Subcutaneous preadipocyte (primary cell): Measurements from ENCODE around the gene SERPINB13. TPM values are rescaled to one million over a fixed set of nuclear protein-coding genes. Genes with fewer than 3 reads are reported as not detected.

Experiments used
- total RNA-seq: library from RNA; depleted of rRNA; stranded (reverse); fragments of >200 nt; gene quantifications from 2 replicates; pipeline ENCODE4 v1.2.3, GENCODE V29; 2012

Gene SERPINB13
- not detected in 2 replicates for total RNA-seq

GRCh38 chr18:63586966-63587365 is at the start of gene SERPINB13:
TSS of gene SERPINB13 (plus strand) at chr18:63587343. CDS start at chr18:63588668, 1,325 bp downstream.

DNA sequence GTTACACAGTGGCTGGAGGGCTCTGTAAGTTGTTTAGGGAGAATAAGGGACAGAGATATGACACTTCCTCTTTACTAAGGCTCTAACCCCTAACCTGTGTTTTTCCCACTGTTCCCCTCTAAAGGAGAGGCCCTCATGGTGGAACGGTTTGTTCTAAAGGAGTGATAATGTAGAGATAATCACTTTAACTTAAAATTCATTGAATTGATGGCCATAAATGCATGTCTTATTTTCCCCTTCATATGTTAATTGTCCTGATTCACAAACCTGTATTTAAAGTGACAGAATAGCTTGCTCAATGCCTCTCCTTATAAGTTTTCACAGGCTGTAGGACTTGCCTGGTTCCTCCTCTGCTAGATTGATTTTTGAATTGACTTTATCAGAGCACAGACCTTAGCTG is 45.1 kb upstream of the SERPINB13 start, which contains the start of gene SERPINB12:
TSS of gene SERPINB12 (plus strand) at position 301 of the 400 bp plus-strand sequence. CDS start 13,791 bp downstream, outside the sequence.

DNA sequence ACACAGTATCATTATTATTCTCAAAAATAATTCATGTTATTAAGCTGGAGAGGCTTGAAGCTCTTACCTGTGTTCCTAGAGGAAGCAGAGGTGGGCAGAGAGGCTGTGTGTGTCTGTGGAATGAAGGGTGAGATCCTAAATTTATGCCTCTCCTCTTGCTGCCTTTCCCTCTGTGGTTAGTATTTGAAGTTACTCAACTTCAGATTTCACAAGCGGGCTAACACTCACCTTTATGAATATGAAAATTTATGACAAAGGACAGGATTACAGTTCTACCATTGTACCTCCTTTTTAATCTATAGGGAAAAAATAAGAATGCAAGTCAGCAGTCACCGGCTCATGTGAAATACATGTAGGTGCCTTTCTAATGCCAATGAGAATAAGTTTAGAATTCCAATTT is 57.0 kb downstream of the SERPINB13 start, which contains the start of gene SERPINB4:
TSS of gene SERPINB4 (minus strand) at position 115 of the 400 bp plus-strand sequence. CDS start 679 bp downstream, outside the sequence.

Other genes starting within 250 kb of the SERPINB13 start
- 27.4 and 27.6 TPM in 2 replicates for gene KDSR, start 220.1 kb upstream of the SERPINB13 start, total RNA-seq
- 30.1 and 37.7 TPM in 2 replicates for gene VPS4B, start 164.9 kb upstream of the SERPINB13 start, total RNA-seq
- gene SERPINB5, start 110.4 kb upstream of the SERPINB13 start, total RNA-seq: not detected in 2 replicates
- gene SERPINB12, start 45.0 kb upstream of the SERPINB13 start, total RNA-seq: not detected in 2 replicates
- under 0.01 TPM in 1 of 2 replicates, not detected in the other for gene SERPINB4, start 56.9 kb downstream of the SERPINB13 start, total RNA-seq
- not detected in 2 replicates for gene SERPINB3, start 74.5 kb downstream of the SERPINB13 start, total RNA-seq
- gene SERPINB11, start 115.6 kb downstream of the SERPINB13 start, total RNA-seq: not detected in 2 replicates
- 0.59 TPM in 1 of 2 replicates, not detected in the other for gene SERPINB7, start 188.1 kb downstream of the SERPINB13 start, total RNA-seq